ENCODE results near the gene ZBTB7C. TPM values are rescaled to one million over a fixed set of nuclear protein-coding genes. Genes with fewer than 3 reads are reported as not detected.

Gene ZBTB7C
- polyA plus RNA-seq, 6 donors from 2014 or later = not detected

- peaks cover 15 to 28% (median 25%) of the 10 kb centered on the region in 3 donors for H3K27me3 Mint-ChIP-seq
- no peak overlapping the region for H3K4me3 Mint-ChIP-seq
- H3K36me3 Mint-ChIP-seq = no peaks in the 10 kb centered on the region
- H3K9me3 Mint-ChIP-seq = no peaks in the 10 kb centered on the region
- ATAC-seq (ENCODE audit: low read depth in 2 of 2) = no peak
- DNase-seq = no peak
- no peak overlapping the region for H3K27ac Mint-ChIP-seq
- H3K4me1 Mint-ChIP-seq = no peaks in the 10 kb centered on the region
Measured at GRCh38 chr18:48351216-48352050, 57.8 kb downstream of the ZBTB7C start.

- Mint-ChIP-seq H3K27ac (no peak overlapping the region), H3K4me1 (no peaks in the 10 kb centered on the region)
- DNase-seq = no peak
Measured at GRCh38 chr18:48348739-48349138, 60.4 kb downstream of the ZBTB7C start.

GRCh38 chr18:48347756-48348326, 61.3 kb downstream of the ZBTB7C start:
- Mint-ChIP-seq H3K9me3 (no peaks in the 10 kb centered on the region), H3K27ac (no peak overlapping the region), H3K27me3 (peaks cover 6 to 24% (median 6%) of the 10 kb centered on the region in 3 donors), H3K4me1 (no peaks in the 10 kb centered on the region), H3K4me3 (no peak overlapping the region), H3K36me3 (no peaks in the 10 kb centered on the region)
- no peak for DNase-seq
- no peak for ATAC-seq (ENCODE audit: low read depth in 2 of 2)

More at GRCh38 chr18:48348739-48349138, 60.4 kb downstream of the ZBTB7C start:
- H3K36me3 Mint-ChIP-seq = no peaks in the 10 kb centered on the region
- peaks cover 6 to 26% (median 6%) of the 10 kb centered on the region in 3 donors for H3K27me3 Mint-ChIP-seq
- ATAC-seq (ENCODE audit: low read depth in 2 of 2) = no peak
- no peak overlapping the region for H3K4me3 Mint-ChIP-seq
- H3K9me3 Mint-ChIP-seq = no peaks in the 10 kb centered on the region

GRCh38 chr18:48345596-48345995, 63.6 kb downstream of the ZBTB7C start:
- no peak for DNase-seq
- Mint-ChIP-seq H3K9me3 (no peaks in the 10 kb centered on the region), H3K36me3 (no peaks in the 10 kb centered on the region), H3K4me1 (no peaks in the 10 kb centered on the region), H3K27me3 (peaks cover 0 to 19% (median 6%) of the 10 kb centered on the region in 3 donors), H3K4me3 (no peak overlapping the region), H3K27ac (no peak overlapping the region)
- ATAC-seq (ENCODE audit: low read depth in 2 of 2) = no peak

GRCh38 chr18:48342581-48342980, 66.6 kb downstream of the ZBTB7C start:
- Mint-ChIP-seq H3K4me1 (no peaks in the 10 kb centered on the region), H3K9me3 (no peaks in the 10 kb centered on the region), H3K27ac (no peak overlapping the region), H3K36me3 (no peaks in the 10 kb centered on the region), H3K27me3 (peaks cover 0 to 5% (median 4%) of the 10 kb centered on the region in 3 donors), H3K4me3 (no peak overlapping the region)
- DNase-seq (no peak), ATAC-seq (ENCODE audit: low read depth in 2 of 2) (no peak)

- H3K4me1 Mint-ChIP-seq = no peaks in the 10 kb centered on the region
- no peak for ATAC-seq (ENCODE audit: low read depth in 2 of 2)
- H3K36me3 Mint-ChIP-seq = no peaks in the 10 kb centered on the region
- no peak overlapping the region for H3K27ac Mint-ChIP-seq
- no peak for DNase-seq
- H3K27me3 Mint-ChIP-seq = peaks cover 0 to 5% (median 0%) of the 10 kb centered on the region in 3 donors
- H3K9me3 Mint-ChIP-seq = no peaks in the 10 kb centered on the region
- H3K4me3 Mint-ChIP-seq = no peak overlapping the region
Measured at GRCh38 chr18:48342125-48342524, 67.1 kb downstream of the ZBTB7C start.

GRCh38 chr18:48340560-48340959, 68.6 kb downstream of the ZBTB7C start:
- Mint-ChIP-seq H3K4me3 (no peak overlapping the region), H3K36me3 (no peaks in the 10 kb centered on the region), H3K27me3 (peaks cover 0 to 5% (median 0%) of the 10 kb centered on the region in 3 donors), H3K4me1 (no peaks in the 10 kb centered on the region), H3K27ac (no peak overlapping the region), H3K9me3 (no peaks in the 10 kb centered on the region)
- DNase-seq (no peak), ATAC-seq (ENCODE audit: low read depth in 2 of 2) (no peak)

- Mint-ChIP-seq H3K9me3 (no peaks in the 10 kb centered on the region), H3K27ac (no peak overlapping the region), H3K36me3 (no peaks in the 10 kb centered on the region), H3K4me1 (no peaks in the 10 kb centered on the region), H3K4me3 (no peak overlapping the region), H3K27me3 (peaks cover 0 to 4% (median 0%) of the 10 kb centered on the region in 3 donors)
- ATAC-seq (ENCODE audit: low read depth in 2 of 2) (no peak), DNase-seq (no peak)
Measured at GRCh38 chr18:48339692-48340091, 69.5 kb downstream of the ZBTB7C start.

GRCh38 chr18:48338915-48339314, 70.3 kb downstream of the ZBTB7C start:
- DNase-seq = no peak
- Mint-ChIP-seq H3K27me3 (peaks cover 0 to 1% (median 0%) of the 10 kb centered on the region in 3 donors), H3K4me3 (no peak overlapping the region), H3K36me3 (no peaks in the 10 kb centered on the region), H3K27ac (no peak overlapping the region), H3K4me1 (no peaks in the 10 kb centered on the region), H3K9me3 (no peaks in the 10 kb centered on the region)
- no peak for ATAC-seq (ENCODE audit: low read depth in 2 of 2)

- Mint-ChIP-seq H3K36me3 (no peaks in the 10 kb centered on the region), H3K4me3 (no peak overlapping the region), H3K27me3 (peaks cover 0 to 12% (median 0%) of the 10 kb centered on the region in 3 donors), H3K4me1 (no peaks in the 10 kb centered on the region), H3K9me3 (peaks cover 0 to 2% (median 0%) of the 10 kb centered on the region in 7 donors), H3K27ac (no peak overlapping the region)
- ATAC-seq (ENCODE audit: low read depth in 2 of 2) (no peak), DNase-seq (no peak)
Measured at GRCh38 chr18:48337053-48337452, 72.1 kb downstream of the ZBTB7C start.

GRCh38 chr18:48336332-48336731, 72.9 kb downstream of the ZBTB7C start:
- DNase-seq (no peak), ATAC-seq (ENCODE audit: low read depth in 2 of 2) (no peak)
- no peaks in the 10 kb centered on the region for H3K36me3 Mint-ChIP-seq
- no peak overlapping the region for H3K4me3 Mint-ChIP-seq
- no peak overlapping the region for H3K27ac Mint-ChIP-seq
- no peaks in the 10 kb centered on the region for H3K4me1 Mint-ChIP-seq
- H3K9me3 Mint-ChIP-seq = peaks cover 0 to 2% (median 0%) of the 10 kb centered on the region in 7 donors
- H3K27me3 Mint-ChIP-seq = peaks cover 0 to 12% (median 0%) of the 10 kb centered on the region in 3 donors

- H3K36me3 Mint-ChIP-seq = no peaks in the 10 kb centered on the region
- no peak for ATAC-seq (ENCODE audit: low read depth in 2 of 2)
- no peak for DNase-seq
- H3K27me3 Mint-ChIP-seq = peaks cover 0 to 12% (median 0%) of the 10 kb centered on the region in 3 donors
- H3K4me3 Mint-ChIP-seq = no peak overlapping the region
- no peaks in the 10 kb centered on the region for H3K4me1 Mint-ChIP-seq
- H3K27ac Mint-ChIP-seq = no peak overlapping the region
- H3K9me3 Mint-ChIP-seq = peaks cover 0 to 2% (median 0%) of the 10 kb centered on the region in 7 donors
Measured at GRCh38 chr18:48335829-48336228, 73.4 kb downstream of the ZBTB7C start.

- Mint-ChIP-seq H3K4me3 (no peak overlapping the region), H3K4me1 (no peaks in the 10 kb centered on the region), H3K9me3 (peaks cover 0 to 2% (median 0%) of the 10 kb centered on the region in 7 donors), H3K27me3 (peaks cover 0 to 12% (median 0%) of the 10 kb centered on the region in 3 donors), H3K27ac (no peak overlapping the region), H3K36me3 (no peaks in the 10 kb centered on the region)
- ATAC-seq (ENCODE audit: low read depth in 2 of 2) = no peak
- DNase-seq = no peak
Measured at GRCh38 chr18:48334845-48335244, 74.3 kb downstream of the ZBTB7C start.

- peaks cover 0 to 12% (median 6%) of the 10 kb centered on the region in 3 donors for H3K27me3 Mint-ChIP-seq
- H3K36me3 Mint-ChIP-seq = no peaks in the 10 kb centered on the region
Measured at GRCh38 chr18:48333563-48333962, 75.6 kb downstream of the ZBTB7C start.

More at GRCh38 chr18:48333563-48333962, 75.6 kb downstream of the ZBTB7C start:
- DNase-seq = no peak
- Mint-ChIP-seq H3K4me3 (no peak overlapping the region), H3K27ac (no peak overlapping the region), H3K9me3 (peaks cover 0 to 2% (median 0%) of the 10 kb centered on the region in 7 donors), H3K4me1 (no peaks in the 10 kb centered on the region)
- no peak for ATAC-seq (ENCODE audit: low read depth in 2 of 2)
